OCI-LY1 (cell line): Measurements from ENCODE around the gene MYO16.

Experiments used
- H2AFZ ChIP-seq: fragments of 200-600 bp; sonication (generic), shearing (Covaris generic); 2 replicates; pipeline ENCODE4 v1.6.0; 2014; ENCODE audit warnings: antibody characterized with exemption, mild to moderate bottlenecking, low read length
- H3F3A ChIP-seq: fragments of 200-600 bp; sonication (generic), shearing (Covaris generic); 2 replicates; pipeline ENCODE4 v1.6.0; 2014; ENCODE audit warnings: mild to moderate bottlenecking, antibody characterized with exemption, low read length, moderate library complexity; ENCODE audit not compliant: insufficient read depth
- H3K27ac ChIP-seq: fragments of 200-600 bp; sonication (generic); 2 replicates; pipeline ENCODE4 v1.5.1; 2014; ENCODE audit warnings: low read length, mixed run types, mild to moderate bottlenecking, low read depth; ENCODE audit not compliant: poor library complexity, severe bottlenecking
- H3K27me3 ChIP-seq: fragments of 200-600 bp; sonication (generic); 2 replicates; pipeline ENCODE4 v1.6.0; 2014; ENCODE audit warnings: antibody characterized with exemption, mild to moderate bottlenecking, low read length, moderate library complexity; ENCODE audit not compliant: insufficient read depth
- H3K36me3 ChIP-seq: fragments of 200-600 bp; sonication (generic); 2 replicates; pipeline ENCODE4 v1.6.1; 2014; ENCODE audit warnings: mild to moderate bottlenecking, antibody characterized with exemption, low read length, moderate library complexity, mixed read lengths; ENCODE audit not compliant: insufficient read depth
- H3K4me1 ChIP-seq: fragments of 200-600 bp; sonication (generic); 2 replicates; pipeline ENCODE4 v1.5.1; 2014; ENCODE audit warnings: mild to moderate bottlenecking, low read length, moderate library complexity; ENCODE audit not compliant: insufficient read depth, severe bottlenecking
- H3K4me2 ChIP-seq: fragments of 200-600 bp; sonication (generic), shearing (Covaris generic); 2 replicates; pipeline ENCODE4 v1.6.1; 2014; ENCODE audit warnings: low read length
- H3K4me3 ChIP-seq: fragments of 200-600 bp; sonication (generic); 2 replicates; pipeline ENCODE4 v1.5.1; 2014; ENCODE audit warnings: low read length, low read depth, mild to moderate bottlenecking, mixed read lengths; ENCODE audit not compliant: poor library complexity, severe bottlenecking
- H3K79me2 ChIP-seq: fragments of 200-600 bp; shearing (Covaris generic); 2 replicates; pipeline ENCODE4 v1.6.1; 2016; ENCODE audit warnings: mixed run types, low read length, mixed read lengths; ENCODE audit not compliant: insufficient read depth
- H3K9ac ChIP-seq: fragments of 200-600 bp; sonication (generic), shearing (Covaris generic); 2 replicates; pipeline ENCODE4 v1.6.1; 2014; ENCODE audit warnings: mild to moderate bottlenecking, low read length, mixed read lengths
- H3K9me2 ChIP-seq: fragments of 200-600 bp; sonication (generic), shearing (Covaris generic); 2 replicates; pipeline ENCODE4 v1.6.1; 2014; ENCODE audit warnings: low read depth, mild to moderate bottlenecking, low read length, mixed read lengths
- H3K9me3 ChIP-seq: fragments of 200-600 bp; shearing (Covaris generic); 2 replicates; pipeline ENCODE4 v1.6.1; 2014; ENCODE audit warnings: low read length, mixed read lengths
- H4K20me1 ChIP-seq: fragments of 200-600 bp; sonication (generic), shearing (Covaris generic); 2 replicates; pipeline ENCODE4 v1.6.0; 2016; ENCODE audit warnings: mild to moderate bottlenecking, low read length; ENCODE audit not compliant: insufficient read depth
- CTCF ChIP-seq: fragments of 200-600 bp; sonication (generic), shearing (Covaris generic); IDR thresholded peaks from 2 replicates; pipeline ENCODE4 v1.5.1; 2017; ENCODE audit warnings: mild to moderate bottlenecking, antibody characterized with exemption, low read length, moderate library complexity, mixed read lengths
- EZH2 ChIP-seq: fragments of 200-600 bp; sonication (generic), shearing (Covaris generic); IDR thresholded peaks from 2 replicates; pipeline ENCODE4 v1.8.0; 2017; ENCODE audit warnings: borderline replicate concordance, mixed run types, mild to moderate bottlenecking, antibody characterized with exemption, low read length, moderate library complexity, mixed read lengths

The MYO16 gene

GRCh38 chr13:108662528-108662927, 33.1 kb downstream of the MYO16 start:
- Histone ChIP-seq H3K4me1 (no peaks in the 10 kb centered on the region), H3K27me3 (no peaks in the 10 kb centered on the region), H4K20me1 (no peaks in the 10 kb centered on the region), H3K9me2 (no peaks in the 10 kb centered on the region; the same call in 1 of the 2 replicates), H2AFZ (no peak overlapping the region), H3K4me3 (no peak overlapping the region), H3K79me2 (no peaks in the 10 kb centered on the region), H3K36me3 (no peaks in the 10 kb centered on the region), H3F3A (no peaks in the 10 kb centered on the region), H3K9ac (no peak overlapping the region), H3K9me3 (no peaks in the 10 kb centered on the region), H3K4me2 (no peak overlapping the region), H3K27ac (no peak overlapping the region)
- TF ChIP-seq EZH2 (no peak), CTCF (no peak)

- no peak overlapping the region for H3K9ac ChIP-seq
- H3K9me3 ChIP-seq: no peaks in the 10 kb centered on the region
These were observed 34.3 kb downstream of the MYO16 start for GRCh38 chr13:108663710-108664109.

GRCh38 chr13:108667205-108667604, 37.8 kb downstream of the MYO16 start:
- Histone ChIP-seq H3K27ac (no peak overlapping the region), H3K4me3 (no peak overlapping the region), H3K9me3 (no peaks in the 10 kb centered on the region), H3K36me3 (no peaks in the 10 kb centered on the region), H3K27me3 (no peaks in the 10 kb centered on the region), H4K20me1 (no peaks in the 10 kb centered on the region), H3F3A (no peaks in the 10 kb centered on the region), H3K4me1 (no peaks in the 10 kb centered on the region), H2AFZ (no peak overlapping the region), H3K4me2 (no peak overlapping the region), H3K9ac (no peak overlapping the region), H3K9me2 (no peaks in the 10 kb centered on the region), H3K79me2 (no peaks in the 10 kb centered on the region)
- TF ChIP-seq EZH2: no peak
- no peak for TF ChIP-seq CTCF

More at GRCh38 chr13:108663710-108664109, 34.3 kb downstream of the MYO16 start:
- Histone ChIP-seq H3K4me1 (no peaks in the 10 kb centered on the region), H3K79me2 (no peaks in the 10 kb centered on the region), H4K20me1 (no peaks in the 10 kb centered on the region), H3K4me2 (no peak overlapping the region), H2AFZ (no peak overlapping the region), H3K9me2 (no peaks in the 10 kb centered on the region), H3K27ac (no peak overlapping the region), H3K36me3 (no peaks in the 10 kb centered on the region), H3K4me3 (no peak overlapping the region), H3K27me3 (no peaks in the 10 kb centered on the region), H3F3A (no peaks in the 10 kb centered on the region)
- no peak for TF ChIP-seq CTCF
- TF ChIP-seq EZH2: no peak
